GM23248 (cell line): ENCODE measurements around the gene KLHL8. TPM values are rescaled to one million over a fixed set of nuclear protein-coding genes. Genes with fewer than 3 reads are reported as not detected.
"Not testable (repeated sequence)": the region's sequence is repeated elsewhere in the genome, so short reads cannot be mapped to it uniquely, and the experiment has no call there.

Source experiments
- DNase-seq: peaks from one replicate; pipeline ENCODE4 v3.0.0-alpha.2; 2015
- H2AFZ ChIP-seq: fragments of 200-600 bp; sonication (generic); 2 replicates; pipeline ENCODE4 v1.6.1; 2016; ENCODE audit warnings: antibody characterized with exemption
- H3F3A ChIP-seq: fragments of 200-600 bp; sonication (generic); 2 replicates; pipeline ENCODE4 v1.6.1; 2016; ENCODE audit warnings: mild to moderate bottlenecking, antibody characterized with exemption, mixed run types; ENCODE audit not compliant: insufficient read depth
- H3K27ac ChIP-seq: fragments of 200-600 bp; sonication (generic); 2 replicates; pipeline ENCODE4 v1.5.1; 2016; ENCODE audit warnings: mild to moderate bottlenecking
- H3K27me3 ChIP-seq: fragments of 200-600 bp; sonication (generic); replicated peaks from 2 replicates; pipeline ENCODE4 v1.6.1; 2016; ENCODE audit warnings: mild to moderate bottlenecking; ENCODE audit not compliant: insufficient read depth
- H3K36me3 ChIP-seq: fragments of 200-600 bp; sonication (generic); 2 replicates; pipeline ENCODE4 v1.6.1; 2016; ENCODE audit warnings: low read depth, mild to moderate bottlenecking
- H3K4me1 ChIP-seq: fragments of 200-600 bp; sonication (generic); 2 replicates; pipeline ENCODE4 v1.6.1; 2016; ENCODE audit warnings: mild to moderate bottlenecking; ENCODE audit not compliant: insufficient read depth
- H3K4me2 ChIP-seq: fragments of 200-600 bp; sonication (generic); one replicate; pipeline ENCODE4 v1.6.1; 2016; ENCODE audit warnings: mild to moderate bottlenecking; ENCODE audit not compliant: unreplicated experiment
- H3K4me3 ChIP-seq: fragments of 200-600 bp; sonication (generic); 2 replicates; pipeline ENCODE4 v1.5.1; 2016; ENCODE audit warnings: mild to moderate bottlenecking
- H3K79me2 ChIP-seq: fragments of 200-600 bp; sonication (generic); 2 replicates; pipeline ENCODE4 v1.6.1; 2016; ENCODE audit warnings: mild to moderate bottlenecking; ENCODE audit not compliant: insufficient read depth
- H3K9ac ChIP-seq: fragments of 200-600 bp; sonication (generic); 2 replicates; pipeline ENCODE4 v1.6.1; 2016; ENCODE audit warnings: mild to moderate bottlenecking
- H3K9me2 ChIP-seq: fragments of 200-600 bp; sonication (generic); 2 replicates; pipeline ENCODE4 v1.6.1; 2016; ENCODE audit warnings: mixed run types, mild to moderate bottlenecking, moderate library complexity; ENCODE audit not compliant: insufficient read depth
- H3K9me3 ChIP-seq: fragments of 200-600 bp; sonication (generic); one replicate; pipeline ENCODE4 v1.6.1; 2017; ENCODE audit warnings: low read depth
- H4K20me1 ChIP-seq: fragments of 200-600 bp; sonication (generic); 2 replicates; pipeline ENCODE4 v1.6.0; 2016; ENCODE audit not compliant: insufficient read depth
- EZH2 ChIP-seq: fragments of 200-600 bp; sonication (generic); IDR thresholded peaks from 2 replicates; pipeline ENCODE4 v1.6.1; 2018; ENCODE audit warnings: antibody characterized with exemption, mild to moderate bottlenecking; ENCODE audit not compliant: insufficient read depth, poor library complexity, severe bottlenecking
- EZH2phosphoT487 ChIP-seq: fragments of 200-600 bp; sonication (generic); IDR thresholded peaks from 2 replicates; pipeline ENCODE4 v1.6.1; 2018; ENCODE audit warnings: antibody characterized with exemption, moderate library complexity, mild to moderate bottlenecking, low read depth; ENCODE audit not compliant: insufficient read depth
- WGBS, 2 experiments: methylation state at CpG; one replicate each; pipeline ENCODE4 v1.1.6; 2015 to 2017; ENCODE audit warnings: low lambda C conversion rate in 2 of 2, low coverage in 1 of 2; ENCODE audit errors: missing lambda C conversion rate in 2 of 2; 5-methylcytosine and 5-hydroxymethylcytosine counted together
- in situ Hi-C: fragments of 300-500 bp; cut with MboI; formaldehyde crosslinking; loops from 2 replicates; pipeline ENCODE4 v1.15.0; 2020
- polyA plus RNA-seq: library from polyadenylated mRNA; unstranded; fragments of >200 nt; fragmentation: Nextera tagmentation; extraction: Ambion mirVana; gene quantifications from 2 replicates; pipeline ENCODE4 v1.2.1, GENCODE V29; 2016
- total RNA-seq: library from RNA; depleted of rRNA; stranded (reverse); fragments of >200 nt; shearing (Covaris generic); gene quantifications from 2 replicates; pipeline ENCODE4 v1.2.3, GENCODE V29; 2014

Gene KLHL8
- total and polyA plus RNA-seq, 2 experiments from 2014 or later, result 7.8 to 7.9 TPM

- Histone ChIP-seq H4K20me1 (no peaks in the 10 kb centered on the region), H3K27ac (no peak overlapping the region), H3K79me2 (no peaks in the 10 kb centered on the region), H2AFZ (no peak overlapping the region), H3K9me2 (no peaks in the 10 kb centered on the region), H3K4me3 (no peak overlapping the region), H3K27me3 (no peaks in the 10 kb centered on the region), H3K9me3 (no peaks in the 10 kb centered on the region), H3K36me3 (no peaks in the 10 kb centered on the region), H3K9ac (no peak overlapping the region), H3K4me1 (no peaks in the 10 kb centered on the region), H3F3A (0 out of 2 replicates have a peak, but pooled peaks cover 13% of the 10 kb centered on the region), H3K4me2 (no peak overlapping the region)
- WGBS, 2 experiments, result 17 to 24% methylated on average over 1 of the region's 1 CpG
- in situ Hi-C loops, result no loop called here
- TF ChIP-seq EZH2phosphoT487, result no peak
- no peak for TF ChIP-seq EZH2
- DNase-seq, result peak; percentile 8
Observed at GRCh38 chr4:87151730-87152129, 68.7 kb downstream of the KLHL8 start.

- Histone ChIP-seq H3K9me3 (no peaks in the 10 kb centered on the region), H3K4me3 (no peak overlapping the region), H3K27ac (no peak overlapping the region), H3K4me1 (no peaks in the 10 kb centered on the region), H3F3A (0 out of 2 replicates have a peak, but pooled peaks cover 13% of the 10 kb centered on the region), H3K36me3 (no peaks in the 10 kb centered on the region), H3K9me2 (no peaks in the 10 kb centered on the region), H3K4me2 (no peak overlapping the region), H3K27me3 (no peaks in the 10 kb centered on the region), H4K20me1 (no peaks in the 10 kb centered on the region), H3K79me2 (no peaks in the 10 kb centered on the region), H3K9ac (no peak overlapping the region), H2AFZ (no peak overlapping the region)
- no peak for TF ChIP-seq EZH2
- TF ChIP-seq EZH2phosphoT487, result no peak
- WGBS, 2 experiments, result 4 to 7% methylated on average over 2 of the region's 2 CpGs
- DNase-seq, result peak; percentile 71
- in situ Hi-C loops, result no loop called here
Observed at GRCh38 chr4:87150498-87151261, 69.7 kb downstream of the KLHL8 start.

- in situ Hi-C loops, result loop anchor here (25.0 kb wide), 1 partner anchor 315 kb away; no protein-coding TSS in a partner anchor
Observed at GRCh38 chr4:87147116-87147515, 73.3 kb downstream of the KLHL8 start.

GRCh38 chr4:87145934-87146333, 74.5 kb downstream of the KLHL8 start:
- in situ Hi-C loops, result loop anchor here (25.0 kb wide), 1 partner anchor 316 kb away; no protein-coding TSS in a partner anchor
- 97 to 100% methylated on average over 5 to 6 of the region's 6 CpGs for WGBS, 2 experiments
- H3F3A ChIP-seq, result peaks cover 13% of the 10 kb centered on the region; the same call in 1 of the 2 replicates
- H3K9ac ChIP-seq, H3K9me3 ChIP-seq, H4K20me1 ChIP-seq, H3K4me2 ChIP-seq, H3K27me3 ChIP-seq, DNase-seq, H3K4me3 ChIP-seq, H3K4me1 ChIP-seq, H3K27ac ChIP-seq, H2AFZ ChIP-seq, H3K36me3 ChIP-seq, H3K79me2 ChIP-seq, H3K9me2 ChIP-seq: not testable (repeated sequence)

More at GRCh38 chr4:87147116-87147515, 73.3 kb downstream of the KLHL8 start:
- no peak overlapping the region for H3K4me3 ChIP-seq
- H3K4me1 ChIP-seq, result no peaks in the 10 kb centered on the region
- H3K9ac ChIP-seq, result no peak overlapping the region
- H2AFZ ChIP-seq, result no peak overlapping the region
- no peak overlapping the region for H3K27ac ChIP-seq
- peaks cover 13% of the 10 kb centered on the region; the same call in 1 of the 2 replicates for H3F3A ChIP-seq
- no peaks in the 10 kb centered on the region for H3K9me2 ChIP-seq
- H3K27me3 ChIP-seq, result no peaks in the 10 kb centered on the region
- no peaks in the 10 kb centered on the region for H4K20me1 ChIP-seq
- peaks cover 9% of the 10 kb centered on the region; the same call in 1 of the 2 replicates for H3K36me3 ChIP-seq
- no peak overlapping the region for H3K4me2 ChIP-seq
- no peaks in the 10 kb centered on the region for H3K9me3 ChIP-seq
- WGBS, 2 experiments, result 71 to 84% methylated on average over 3 of the region's 3 CpGs
- H3K79me2 ChIP-seq, result no peaks in the 10 kb centered on the region
- TF ChIP-seq EZH2phosphoT487 (no peak), EZH2 (no peak)
- DNase-seq, result no peak

- Histone ChIP-seq H3K79me2 (no peaks in the 10 kb centered on the region), H4K20me1 (no peaks in the 10 kb centered on the region), H3K9me3 (no peaks in the 10 kb centered on the region), H3K9ac (no peak overlapping the region), H2AFZ (no peak overlapping the region), H3K27me3 (no peaks in the 10 kb centered on the region), H3K4me3 (no peak overlapping the region), H3K27ac (no peak overlapping the region), H3F3A (peaks cover under 1% of the 10 kb centered on the region; the same call in 1 of the 2 replicates), H3K9me2 (no peaks in the 10 kb centered on the region), H3K36me3 (peaks cover 9% of the 10 kb centered on the region; the same call in 1 of the 2 replicates), H3K4me1 (no peaks in the 10 kb centered on the region), H3K4me2 (no peak overlapping the region)
- in situ Hi-C loops, result loop anchor here (25.0 kb wide), 1 partner anchor 318 kb away; no protein-coding TSS in a partner anchor
- 96% methylated on average over 2 of the region's 2 CpGs for whole genome bisulfite sequencing, 2 experiments
- no peak for DNase-seq
- TF ChIP-seq EZH2 (no peak), EZH2phosphoT487 (no peak)
Observed at GRCh38 chr4:87144356-87144755, 76.1 kb downstream of the KLHL8 start.
